Forelimb muscle (tissue), 1 donor: ENCODE data around the gene EFNA4. TPM values are rescaled to one million over a fixed set of nuclear protein-coding genes. Genes with fewer than 3 reads are reported as not detected.

Experiments
- DNase-seq: peaks from one replicate; pipeline ENCODE4 v3.0.0-alpha.2; 2013; ENCODE audit warnings: low read depth
- polyA plus RNA-seq: library from polyadenylated mRNA; unstranded; fragments of 120-200 nt; gene quantifications from one replicate; pipeline ENCODE4 v1.2.1, GENCODE V29; 2013; ENCODE audit not compliant: insufficient read length

EFNA4 gene, protein sequence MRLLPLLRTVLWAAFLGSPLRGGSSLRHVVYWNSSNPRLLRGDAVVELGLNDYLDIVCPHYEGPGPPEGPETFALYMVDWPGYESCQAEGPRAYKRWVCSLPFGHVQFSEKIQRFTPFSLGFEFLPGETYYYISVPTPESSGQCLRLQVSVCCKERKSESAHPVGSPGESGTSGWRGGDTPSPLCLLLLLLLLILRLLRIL
- polyA plus RNA-seq: 6.5 TPM

DNA sequence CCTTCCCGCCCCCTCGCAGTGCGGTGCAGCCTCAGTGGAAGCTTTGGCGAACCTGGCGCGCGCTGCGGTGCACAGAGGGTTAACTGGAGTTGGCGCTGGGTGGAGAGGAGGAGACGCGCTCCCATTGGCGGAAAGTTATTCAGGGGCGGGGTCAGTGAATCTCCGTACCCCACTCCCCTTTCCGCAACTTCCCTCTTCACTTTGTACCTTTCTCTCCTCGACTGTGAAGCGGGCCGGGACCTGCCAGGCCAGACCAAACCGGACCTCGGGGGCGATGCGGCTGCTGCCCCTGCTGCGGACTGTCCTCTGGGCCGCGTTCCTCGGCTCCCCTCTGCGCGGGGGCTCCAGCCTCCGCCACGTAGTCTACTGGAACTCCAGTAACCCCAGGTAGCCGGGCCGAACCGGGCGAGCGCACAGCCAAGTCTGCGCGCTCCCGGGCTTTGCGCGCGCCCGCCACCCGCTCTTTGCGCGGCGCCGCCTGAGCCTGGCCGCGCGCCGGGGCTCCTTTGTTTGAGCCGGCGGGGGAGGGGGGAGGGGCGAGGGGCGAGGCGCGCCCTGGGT, at the start of gene EFNA4:
Gene EFNA4, plus strand, starts transcription at position 191 of the 561 bp plus-strand sequence. Its CDS starts 84 bp downstream, at position 275.
- DNase-seq: peak; percentile 78

DNA sequence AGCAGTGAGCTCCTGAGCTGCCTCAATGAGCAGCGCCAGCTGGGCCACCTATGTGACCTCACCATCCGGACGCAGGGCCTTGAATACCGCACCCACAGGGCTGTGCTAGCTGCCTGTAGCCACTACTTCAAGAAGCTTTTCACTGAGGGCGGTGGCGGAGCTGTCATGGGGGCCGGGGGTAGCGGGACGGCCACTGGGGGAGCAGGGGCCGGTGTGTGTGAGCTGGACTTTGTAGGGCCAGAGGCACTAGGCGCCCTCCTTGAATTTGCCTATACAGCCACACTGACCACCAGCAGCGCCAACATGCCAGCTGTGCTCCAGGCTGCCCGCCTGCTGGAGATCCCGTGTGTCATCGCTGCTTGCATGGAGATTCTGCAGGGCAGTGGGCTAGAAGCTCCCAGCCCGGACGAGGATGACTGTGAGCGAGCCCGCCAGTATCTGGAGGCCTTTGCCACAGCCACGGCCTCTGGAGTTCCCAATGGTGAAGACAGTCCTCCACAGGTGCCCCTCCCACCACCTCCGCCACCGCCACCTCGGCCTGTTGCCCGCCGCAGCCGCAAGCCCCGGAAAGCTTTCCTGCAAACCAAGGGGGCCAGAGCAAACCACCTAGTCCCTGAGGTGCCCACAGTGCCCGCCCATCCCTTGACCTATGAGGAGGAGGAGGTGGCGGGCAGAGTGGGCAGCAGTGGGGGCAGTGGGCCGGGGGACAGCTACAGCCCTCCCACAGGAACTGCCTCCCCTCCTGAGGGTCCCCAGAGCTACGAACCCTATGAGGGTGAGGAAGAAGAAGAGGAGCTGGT, 48.6 kb upstream of the EFNA4 start:
- no peak for DNase-seq

DNA sequence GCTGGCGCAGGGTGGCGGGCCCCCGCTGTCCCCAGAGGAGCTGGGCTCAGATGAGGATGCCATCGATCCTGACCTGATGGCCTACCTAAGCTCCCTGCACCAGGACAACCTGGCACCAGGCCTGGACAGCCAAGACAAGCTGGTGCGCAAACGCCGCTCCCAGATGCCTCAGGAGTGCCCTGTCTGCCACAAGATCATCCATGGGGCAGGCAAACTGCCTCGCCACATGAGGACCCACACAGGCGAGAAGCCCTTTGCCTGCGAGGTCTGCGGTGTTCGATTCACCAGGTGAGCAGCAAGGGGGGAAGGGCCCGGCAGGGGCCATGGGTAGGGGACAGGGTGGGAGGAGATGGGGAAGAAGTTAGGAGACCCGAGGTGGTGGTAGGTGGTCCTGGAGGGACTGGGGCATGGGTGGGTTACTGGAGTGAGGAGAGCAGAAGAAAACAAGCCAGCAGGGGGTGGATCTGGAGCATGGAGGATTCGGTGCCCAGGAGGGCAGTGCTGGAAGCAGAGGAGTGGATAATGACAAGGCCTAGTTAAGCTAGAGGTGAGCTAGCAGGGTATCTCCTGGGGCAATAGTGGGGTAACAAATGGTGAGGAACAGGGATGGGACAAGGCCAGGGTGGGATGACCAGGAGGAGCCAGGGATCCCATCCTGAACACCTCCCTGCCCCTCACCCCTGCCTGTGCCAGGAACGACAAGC, 47.9 kb upstream of the EFNA4 start:
- no peak for DNase-seq

DNA sequence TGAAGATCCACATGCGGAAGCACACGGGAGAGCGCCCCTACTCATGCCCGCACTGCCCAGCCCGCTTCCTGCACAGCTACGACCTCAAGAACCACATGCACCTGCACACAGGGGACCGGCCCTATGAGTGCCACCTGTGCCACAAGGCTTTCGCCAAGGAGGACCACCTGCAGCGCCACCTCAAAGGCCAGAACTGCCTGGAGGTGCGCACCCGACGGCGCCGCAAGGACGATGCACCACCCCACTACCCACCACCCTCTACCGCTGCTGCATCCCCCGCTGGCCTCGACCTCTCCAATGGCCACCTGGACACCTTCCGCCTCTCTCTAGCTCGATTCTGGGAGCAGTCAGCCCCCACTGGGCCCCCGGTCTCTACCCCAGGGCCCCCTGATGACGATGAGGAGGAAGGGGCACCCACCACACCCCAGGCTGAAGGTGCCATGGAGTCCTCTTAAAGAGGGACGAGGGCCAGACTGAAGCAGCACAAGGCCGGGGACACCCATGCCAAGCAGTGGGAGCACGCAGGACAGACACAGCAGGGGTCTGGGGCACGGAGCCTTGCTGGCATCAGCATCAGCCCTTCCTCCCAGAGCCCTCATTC, 47.2 kb upstream of the EFNA4 start:
- no peak for DNase-seq

DNA sequence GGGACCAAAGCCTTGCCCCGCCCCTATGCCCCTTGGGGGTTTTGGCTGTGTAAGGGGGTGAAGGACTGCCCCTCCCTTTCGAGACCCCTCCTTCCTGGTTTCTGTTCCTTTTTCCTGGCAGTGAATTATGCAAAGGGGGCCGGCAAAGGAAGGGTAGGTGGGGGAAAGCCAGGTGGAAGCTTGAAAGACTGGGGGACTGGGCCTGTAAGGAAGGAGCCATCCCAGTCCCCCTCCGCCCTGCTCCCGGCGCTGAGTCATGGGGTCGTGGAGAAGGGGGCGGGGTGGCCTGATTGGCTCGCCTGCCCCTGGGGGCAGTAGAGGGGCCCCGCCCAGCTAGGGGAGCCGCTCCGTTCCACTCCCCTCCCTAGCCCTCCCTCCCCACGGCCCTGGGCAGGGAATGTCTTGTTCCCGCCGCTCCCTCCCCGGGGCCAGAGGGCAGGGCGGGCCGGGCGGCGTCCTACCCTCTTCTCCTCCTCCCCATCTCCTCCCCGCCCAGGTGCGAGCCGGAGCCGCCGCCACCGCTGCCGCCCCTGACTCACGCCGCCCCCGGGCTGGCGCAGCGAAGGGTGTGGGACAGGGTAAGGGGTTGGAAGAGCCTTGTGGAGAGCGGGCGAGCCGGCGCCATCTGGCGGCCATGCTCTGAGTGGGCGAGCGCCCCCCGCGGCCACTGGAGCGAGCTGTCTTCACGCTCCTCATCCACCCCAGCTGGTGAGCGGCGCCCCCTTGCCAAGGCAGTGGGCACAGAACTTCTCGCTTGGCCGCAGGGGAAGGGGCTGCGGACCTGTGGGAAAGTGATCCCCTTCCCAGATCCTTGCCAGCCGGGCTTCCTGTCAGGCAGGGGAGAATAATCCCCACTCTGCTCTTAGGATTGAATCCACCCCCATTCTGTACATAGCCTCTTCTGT, 46.2 kb upstream of the EFNA4 start:
- no peak for DNase-seq

DNA sequence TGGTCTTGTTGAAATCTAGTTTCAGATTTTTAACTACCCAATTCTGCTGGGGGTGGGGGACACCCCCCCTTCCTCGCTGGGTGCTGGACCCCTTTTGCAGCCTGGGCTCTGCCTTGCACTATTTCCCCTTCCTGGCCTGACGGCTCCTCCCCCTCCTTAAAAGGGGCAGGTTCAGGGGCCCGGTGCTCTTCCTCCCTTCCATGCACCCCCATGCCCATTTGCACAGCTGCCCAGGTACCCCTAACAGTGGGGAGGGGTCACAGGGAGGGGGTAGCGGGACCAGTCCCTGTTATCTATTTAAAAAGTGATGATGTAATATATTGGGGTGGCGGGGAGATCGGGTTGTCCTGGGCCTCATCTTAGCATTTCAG, 45.6 kb upstream of the EFNA4 start:
- DNase-seq: no peak

DNA sequence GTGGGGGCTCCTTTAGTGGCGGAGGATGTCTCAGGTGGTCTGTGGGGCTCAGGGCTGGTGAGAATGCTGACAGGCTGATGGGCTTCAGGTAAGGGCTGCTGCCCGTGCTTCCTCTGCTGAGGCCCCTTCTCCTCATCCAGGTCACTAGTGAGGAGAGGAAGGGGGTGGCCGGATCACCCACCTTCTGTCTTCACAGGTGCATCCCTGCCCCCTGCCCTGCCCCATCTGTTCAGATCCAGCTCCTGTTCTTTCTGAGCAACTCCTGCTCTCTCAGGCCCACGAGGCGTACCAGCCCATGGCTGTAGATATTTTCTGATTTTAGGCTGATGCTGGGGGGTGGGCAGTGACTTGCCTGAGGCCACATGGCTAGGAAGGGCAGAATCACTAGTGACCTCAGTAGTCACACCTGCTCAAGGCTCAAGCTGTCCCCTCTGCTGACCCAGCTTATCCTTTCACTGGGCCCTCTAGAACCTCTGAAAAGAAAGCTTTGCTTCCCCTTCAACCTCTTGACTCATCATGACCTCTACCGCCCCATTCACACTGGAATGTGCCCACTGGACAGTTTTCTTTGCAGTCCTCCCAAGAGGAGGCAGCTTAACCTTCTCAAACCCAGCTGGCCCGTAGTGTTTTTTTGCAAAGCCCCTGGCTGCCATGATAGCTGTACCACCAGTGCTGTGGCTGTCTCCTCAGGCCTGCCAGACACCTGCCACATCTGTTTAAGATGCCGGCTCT, 44.8 kb upstream of the EFNA4 start:
- DNase-seq: no peak

DNA sequence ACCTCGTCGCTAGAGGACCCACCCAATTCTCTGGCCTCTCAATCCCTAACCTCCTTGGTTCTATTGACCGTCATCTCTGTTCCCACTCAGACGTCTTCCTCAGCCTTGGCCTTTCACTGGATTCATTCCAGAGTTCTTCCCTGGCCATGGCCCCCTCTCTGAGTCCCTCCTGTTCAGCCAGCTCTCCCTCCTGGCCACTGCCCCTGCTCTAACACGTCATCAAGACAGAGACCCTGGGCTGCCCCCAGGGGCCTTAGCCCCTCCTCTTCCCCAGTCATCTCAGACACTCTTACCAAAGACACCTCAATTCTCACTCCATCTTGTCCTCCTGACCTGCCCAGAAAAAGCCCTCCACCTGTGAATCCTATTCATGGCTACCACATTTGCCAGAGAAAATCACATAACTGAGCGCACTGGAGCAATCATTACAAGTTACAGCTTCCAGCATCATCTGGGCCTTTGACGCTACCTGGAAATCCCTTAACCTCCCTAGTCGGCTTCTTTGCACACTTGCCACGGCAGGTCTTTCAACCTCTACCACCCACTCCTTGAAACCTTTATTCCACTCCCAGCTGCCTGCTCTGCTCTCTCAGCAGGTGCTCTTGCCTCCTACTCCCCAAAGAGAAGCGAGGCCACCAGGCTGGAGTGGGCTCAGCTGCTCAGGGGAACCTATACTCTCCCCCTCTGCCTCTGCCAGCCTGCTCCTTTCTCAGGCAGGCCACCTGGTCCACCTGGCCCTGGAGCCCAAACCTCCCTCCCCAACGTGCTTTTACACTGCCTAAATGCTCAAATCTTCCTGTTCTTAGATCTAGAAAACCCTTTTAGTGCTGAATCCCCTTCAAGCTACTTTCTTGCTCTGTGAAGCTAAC, 43.9 kb upstream of the EFNA4 start:
- no peak for DNase-seq

DNA sequence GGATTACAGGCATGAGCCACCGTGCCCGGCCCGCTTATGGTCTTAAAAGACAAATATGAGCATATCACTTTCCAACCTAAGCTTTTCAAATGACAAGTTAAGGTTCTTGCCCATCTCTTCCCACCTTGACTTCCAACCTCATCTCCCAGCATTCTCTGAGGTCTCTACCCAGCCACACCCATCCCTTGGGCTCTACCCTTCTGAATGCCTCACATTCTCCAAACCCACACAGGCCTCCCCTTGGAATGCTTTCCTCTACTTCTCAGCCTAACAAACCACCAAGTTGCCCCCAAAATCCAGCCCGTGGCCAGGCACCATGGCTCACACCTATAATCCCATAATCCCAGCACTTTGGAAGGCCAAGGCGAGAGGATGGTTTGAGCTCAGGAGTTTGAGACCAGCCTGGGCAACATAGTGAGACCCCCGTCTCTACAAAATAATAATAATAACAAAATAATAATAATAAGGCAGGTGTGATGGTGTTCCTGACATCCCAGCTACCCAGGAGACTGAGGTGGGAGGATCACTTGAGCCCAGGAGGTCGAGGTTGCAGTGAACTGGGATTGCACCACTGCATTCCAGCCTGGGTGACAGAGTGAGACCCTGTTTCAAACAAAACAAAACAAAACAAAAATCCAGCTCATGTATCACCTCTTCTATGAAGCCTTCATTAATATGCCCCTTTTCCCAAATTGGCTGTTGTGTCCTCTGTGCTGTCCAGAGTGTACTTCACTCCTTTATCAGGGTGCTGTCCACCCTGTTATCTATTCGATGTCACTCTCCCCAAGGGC, 41.2 kb upstream of the EFNA4 start:
- DNase-seq: no peak

DNA sequence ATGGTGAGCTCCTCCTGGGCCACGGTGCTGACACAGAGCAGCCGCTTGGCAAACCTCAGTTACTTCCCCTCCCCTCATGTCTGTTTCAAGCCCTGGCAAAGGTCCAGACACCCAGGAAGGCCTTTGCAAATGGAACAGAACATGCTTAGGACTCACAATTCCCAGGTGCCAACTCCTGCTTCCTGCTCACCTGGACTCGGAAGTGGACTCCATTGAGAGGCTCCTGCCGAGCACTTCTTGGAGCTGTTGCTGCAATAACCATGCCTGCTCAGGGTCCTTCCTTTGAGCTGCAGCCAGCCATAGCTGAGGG, 40.7 kb upstream of the EFNA4 start:
- DNase-seq: no peak

DNA sequence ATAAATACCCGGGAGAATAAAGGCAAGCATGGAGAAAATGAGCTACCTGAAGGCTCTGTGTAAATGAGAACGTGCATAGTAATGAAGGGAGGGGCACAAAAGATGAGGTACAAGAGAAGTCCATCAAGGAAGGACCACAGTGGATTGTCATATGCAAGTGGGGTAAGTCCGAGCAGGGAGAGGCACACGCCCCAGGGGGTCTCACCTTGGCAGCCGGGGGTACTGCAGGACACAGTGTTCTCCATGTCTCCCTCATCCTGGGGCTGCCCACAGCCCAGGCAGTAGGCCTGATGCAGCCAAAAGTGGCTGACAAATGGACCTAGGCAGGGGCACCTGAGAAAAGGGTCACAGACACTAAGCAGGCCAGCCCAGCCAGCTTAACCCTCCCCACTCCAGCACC, 39.9 kb upstream of the EFNA4 start:
- no peak for DNase-seq

DNA sequence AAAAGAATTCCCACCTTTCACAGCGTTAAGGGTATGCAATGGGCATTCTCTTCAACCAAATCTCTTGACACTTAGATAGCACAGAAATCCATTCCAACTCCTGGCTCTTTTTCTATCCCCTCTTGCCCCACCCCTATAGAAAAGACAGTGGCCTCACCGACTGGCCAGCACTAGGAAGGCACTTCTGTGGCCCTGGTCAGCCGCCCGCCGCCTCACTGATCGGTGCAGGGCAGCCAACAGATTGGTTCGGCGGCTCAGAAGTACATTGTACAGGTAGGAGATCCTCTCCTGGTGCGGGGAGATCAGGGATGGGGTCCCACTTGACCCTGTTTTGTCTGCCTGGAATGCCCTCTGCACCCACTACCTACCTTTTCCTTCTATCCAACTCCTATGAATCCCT, 39.2 kb upstream of the EFNA4 start:
- DNase-seq: no peak

DNA sequence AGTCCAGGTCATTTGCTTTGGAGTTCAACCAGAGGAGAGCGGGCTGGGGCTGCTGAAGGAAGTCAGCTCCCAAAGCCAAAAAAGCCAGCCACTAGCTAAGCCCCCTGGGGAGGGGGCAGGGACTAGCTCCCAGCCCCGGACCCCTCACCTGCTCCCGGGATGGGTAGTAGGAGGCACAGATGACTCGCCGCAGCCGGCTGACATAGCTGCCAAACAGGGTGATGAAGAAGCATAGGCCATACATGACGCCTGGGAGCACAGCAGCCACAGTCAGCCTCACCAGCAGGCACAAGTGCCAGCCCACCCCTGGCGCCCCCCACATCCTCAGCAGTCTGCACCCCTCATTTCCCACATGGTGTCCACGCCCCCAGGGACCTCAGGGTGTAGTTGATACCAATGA, 37.4 kb upstream of the EFNA4 start:
- DNase-seq: no peak

DNA sequence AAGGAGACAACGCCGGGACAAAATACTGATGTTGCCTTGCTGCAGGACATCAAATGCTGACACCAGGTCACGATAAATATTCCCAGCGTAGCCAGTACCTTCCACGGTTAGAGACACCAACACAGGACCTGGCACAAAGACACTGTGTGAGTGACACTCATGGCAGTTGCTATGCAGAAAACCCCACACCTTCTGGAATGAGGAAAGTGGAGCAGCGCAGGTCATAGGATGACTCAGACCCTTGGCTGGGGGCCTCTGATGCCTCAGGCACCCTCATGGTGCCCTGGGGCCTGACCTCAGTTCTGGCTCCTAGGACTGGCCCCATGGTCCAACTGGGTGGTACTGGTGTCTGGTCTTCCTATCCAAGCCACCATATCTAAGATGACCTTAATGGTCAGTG, 37.0 kb upstream of the EFNA4 start:
- DNase-seq: no peak

DNA sequence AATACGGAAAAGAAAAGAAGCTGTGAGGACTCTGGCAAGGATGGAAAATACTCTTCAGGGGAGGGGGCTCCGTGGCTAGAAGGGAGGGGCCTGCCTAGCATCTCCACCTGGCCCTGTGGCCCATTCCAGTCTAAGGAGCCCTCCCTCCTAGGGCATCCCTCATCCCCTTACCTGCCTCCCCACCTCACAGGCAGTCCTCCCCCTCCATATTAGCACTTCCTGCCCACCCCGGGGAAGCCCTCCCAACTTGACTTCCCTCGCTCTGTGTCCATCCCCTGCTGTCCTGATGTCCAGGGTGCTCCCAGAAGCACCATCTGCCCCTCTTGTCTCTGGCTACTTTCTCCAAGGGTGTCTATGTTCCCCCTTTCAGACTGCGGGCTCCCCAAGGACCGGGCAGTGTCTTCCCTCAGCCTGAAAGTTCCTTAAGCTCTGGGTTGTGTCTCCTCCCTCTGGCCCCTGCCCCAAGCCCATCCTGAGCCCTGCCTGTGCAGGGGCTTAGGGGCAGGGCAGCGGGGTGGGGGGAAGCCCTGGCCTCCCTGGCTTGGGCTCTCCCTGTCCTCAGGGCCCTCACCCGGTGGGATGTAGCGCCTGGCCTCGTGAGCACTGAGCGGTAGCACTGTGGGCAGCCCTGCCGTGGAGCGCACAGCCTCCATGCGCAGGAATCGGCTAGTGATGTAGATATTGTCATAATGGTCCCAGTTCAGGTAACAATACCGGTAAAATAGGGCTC, 33.9 kb upstream of the EFNA4 start:
- DNase-seq: no peak

DNA sequence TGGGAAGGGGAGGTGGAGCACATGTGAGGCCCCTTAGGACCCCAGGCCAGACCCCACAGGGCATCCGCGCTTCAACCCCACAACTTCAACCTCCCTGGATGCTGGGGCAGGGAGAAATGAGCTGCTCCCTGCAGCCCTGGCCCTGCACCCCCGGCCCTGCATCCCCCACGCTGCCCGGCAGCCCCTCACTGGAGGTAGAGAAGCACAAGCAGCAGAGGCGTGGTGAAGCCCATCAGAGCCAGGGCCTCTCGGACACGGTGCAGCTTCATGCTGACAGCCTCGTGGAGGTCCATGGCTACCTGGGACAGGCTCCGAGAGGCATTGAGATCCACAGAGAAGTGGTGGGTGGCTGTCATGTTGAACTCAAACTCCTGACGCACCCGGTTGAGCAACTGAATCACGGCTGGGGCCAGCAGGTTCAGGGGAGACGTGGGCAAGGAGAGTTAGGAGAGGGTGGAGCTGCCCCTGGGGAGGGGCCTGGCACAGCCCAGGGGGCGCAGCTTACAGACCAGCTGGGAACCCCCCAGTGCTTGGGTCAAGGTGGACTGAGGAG, 33.2 kb upstream of the EFNA4 start:
- DNase-seq: no peak

DNA sequence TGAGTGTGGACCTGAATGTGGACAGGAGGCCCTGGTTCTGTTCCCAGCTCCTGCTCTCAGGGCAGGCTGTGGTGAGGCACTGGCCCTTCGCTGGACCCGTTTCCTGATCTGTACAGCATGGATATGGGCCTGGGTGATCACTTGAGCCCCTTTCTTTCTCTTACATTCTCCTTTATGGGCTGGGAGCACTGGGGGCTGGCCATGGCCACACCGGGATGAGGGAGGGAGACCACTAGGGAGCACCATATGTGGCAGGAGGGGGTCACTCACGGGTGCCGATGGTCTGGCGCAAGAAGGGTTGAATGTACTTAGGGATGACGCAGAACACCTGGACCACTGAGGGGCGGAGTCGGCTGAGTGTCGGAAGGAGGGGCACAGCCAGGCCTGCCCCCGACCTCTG, 32.6 kb upstream of the EFNA4 start:
- no peak for DNase-seq

DNA sequence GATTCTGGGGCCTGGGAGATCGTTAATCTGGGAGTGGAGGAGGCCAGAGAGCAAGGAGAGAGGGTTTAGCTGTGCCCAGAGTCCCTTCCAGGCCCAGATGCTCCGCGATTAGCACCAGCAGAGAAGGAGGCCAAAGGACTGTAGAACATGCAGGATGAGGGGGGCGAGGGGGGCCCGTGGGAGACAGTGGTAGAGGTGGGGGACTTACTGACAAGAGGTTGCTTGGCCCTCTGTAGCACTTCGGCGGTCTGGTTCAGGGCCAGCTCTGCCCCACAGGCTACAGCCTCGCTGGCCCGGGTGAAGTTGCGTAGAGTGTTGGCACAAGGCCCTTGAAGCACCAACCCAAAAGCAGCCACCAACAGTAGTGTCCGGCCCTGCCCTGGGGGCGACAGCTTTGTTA, 30.7 kb upstream of the EFNA4 start:
- no peak for DNase-seq
